HepG2 (cell line): ENCODE results near the gene FANCG. TPM values are rescaled to one million over a fixed set of nuclear protein-coding genes. Genes with fewer than 3 reads are reported as not detected.

Experiments used
- ATAC-seq: fragments of 200-7000 bp; cut with Tn5 transposase; 3 replicates; pipeline ENCODE4 v1.9.1; 2020; ENCODE audit warnings: mild to moderate bottlenecking, moderate library complexity
- BruUV-seq: library from RNA; stranded (reverse); fragments of 400-500 nt; replicated peaks from 2 replicates; lab custom pipeline; 2021; lab: Mats Ljungman, UMichigan
- CTCF ChIA-PET: fragments of 300-600 bp; formaldehyde crosslinking; extraction: SDS; loops from one replicate; lab custom pipeline; 2021; ENCODE audit warnings: low total read pairs, inconsistent platforms, low intra/inter-chr PET ratio; lab: Yijun Ruan, JAX
- POLR2A ChIA-PET: fragments of 350-600 bp; sonication (Branson Sonifier 250); formaldehyde crosslinking; loops from one replicate; lab custom pipeline; 2020; ENCODE audit warnings: antibody characterized with exemption, inconsistent platforms; lab: Yijun Ruan, JAX
- DNase-seq: peaks from one replicate; pipeline ENCODE4 v3.0.0-alpha.2; 2015; ENCODE audit warnings: low spot score
- FAIRE-seq: peaks from 3 replicates; lab custom pipeline; 2011; peaks lifted over from hg19 to GRCh38; lab: Jason Lieb, UNC
- H2AFZ ChIP-seq: one replicate; pipeline ENCODE4 v1.6.1; 2011; ENCODE audit warnings: low read length, inconsistent platforms
- H3K27ac ChIP-seq: fragments of 300-600 bp; 3 replicates; pipeline ENCODE4 v1.8.0; 2011; ENCODE audit warnings: mixed run types, mild to moderate bottlenecking, mixed read lengths, low read length, inconsistent platforms; ENCODE audit not compliant: insufficient read depth; ENCODE audit errors: extremely low read length
- H3K27me3 ChIP-seq, 2 experiments: fragments of 200-600 bp in 1 of 2; 2 replicates in 1 of 2; 3 replicates in 1 of 2; pipeline versions ENCODE4 v1.6.0 to v1.8.0; 2011; ENCODE audit warnings: low read length in 2 of 2, mild to moderate bottlenecking in 2 of 2, moderate library complexity in 2 of 2, inconsistent platforms in 1 of 2; ENCODE audit not compliant: insufficient read depth in 2 of 2, control insufficient read depth in 1 of 2
- H3K36me3 ChIP-seq, 2 experiments: fragments of 200-600 bp in 1 of 2; replicated peaks in 1 of 2; 2 replicates in 1 of 2; 3 replicates in 1 of 2; pipeline versions ENCODE4 v1.5.1 to v1.8.0; 2011; ENCODE audit warnings: low read length in 2 of 2, inconsistent platforms in 1 of 2; ENCODE audit not compliant: insufficient read depth in 2 of 2, control insufficient read depth in 1 of 2
- H3K4me1 ChIP-seq: 2 replicates; pipeline ENCODE4 v1.5.1; 2012; ENCODE audit warnings: low read length, inconsistent platforms; ENCODE audit not compliant: insufficient read depth
- H3K4me2 ChIP-seq: 2 replicates; pipeline ENCODE4 v1.6.0; 2011; ENCODE audit warnings: low read depth, low read length, inconsistent platforms
- H3K4me3 ChIP-seq, 3 experiments: fragments of 200-600 bp in 1 of 3; sonication (generic), shearing (Covaris generic) in 1 of 3; replicated peaks in 1 of 3; 2 replicates each; pipeline ENCODE4 v1.5.1; 2011 to 2016; ENCODE audit warnings: low read length in 3 of 3, inconsistent platforms in 2 of 3, low read depth in 2 of 3, mild to moderate bottlenecking in 2 of 3, control low read depth in 1 of 3, mixed read lengths in 1 of 3; ENCODE audit not compliant: insufficient read depth in 1 of 3
- H3K79me2 ChIP-seq: one replicate; pipeline ENCODE4 v1.6.1; 2011; ENCODE audit warnings: low read length, inconsistent platforms; ENCODE audit not compliant: insufficient read depth
- H3K9ac ChIP-seq: 2 replicates; pipeline ENCODE4 v1.6.0; 2011; ENCODE audit warnings: mild to moderate bottlenecking, low read depth, low read length, inconsistent platforms; ENCODE audit not compliant: insufficient read depth
- H3K9me3 ChIP-seq: 2 replicates; pipeline ENCODE4 v1.5.1; 2012; ENCODE audit warnings: mild to moderate bottlenecking, low read length
- H4K20me1 ChIP-seq: 2 replicates; pipeline ENCODE4 v1.6.0; 2011; ENCODE audit warnings: inconsistent platforms, mild to moderate bottlenecking, low read length, moderate library complexity; ENCODE audit not compliant: insufficient read depth
- CHD4 ChIP-seq: fragments of 200-600 bp; sonication (generic); IDR thresholded peaks from 2 replicates; pipeline ENCODE4 v1.7.0; 2017; ENCODE audit warnings: mild to moderate bottlenecking, low read length, borderline replicate concordance
- FOXA1 ChIP-seq, 2 experiments: fragments of 450-650 bp in 1 of 2; sonication (generic) in 1 of 2; formaldehyde crosslinking in 1 of 2; IDR thresholded peaks; 2 replicates each; pipeline versions ENCODE4 v1.4.0 to v1.6.1; 2016 to 2020; ENCODE audit warnings: missing genetic modification reagents in 1 of 2
- NFE2L1 ChIP-seq: sonication (generic); formaldehyde crosslinking; IDR thresholded peaks from 2 replicates; pipeline ENCODE4 v1.4.0; 2020; ENCODE audit warnings: missing genetic modification reagents, mild to moderate bottlenecking, borderline replicate concordance
- NR2F1 ChIP-seq, 2 experiments: fragments of 450-650 bp in 1 of 2; formaldehyde crosslinking in 1 of 2; IDR thresholded peaks; 2 replicates each; pipeline versions ENCODE4 v1.5.0 to v1.6.1; 2016 to 2020; ENCODE audit warnings: mild to moderate bottlenecking in 1 of 2, missing compliant biosample characterization in 1 of 2, missing genetic modification reagents in 1 of 2, moderate library complexity in 1 of 2
- POLR2G ChIP-seq: fragments of 200-400 bp; formaldehyde crosslinking; IDR thresholded peaks from 2 replicates; pipeline ENCODE4 v1.6.1; 2018; ENCODE audit warnings: mild to moderate bottlenecking, low read depth, low read length, moderate library complexity
- SIN3A ChIP-seq: IDR thresholded peaks from 2 replicates; pipeline ENCODE4 v1.6.1; 2011; ENCODE audit warnings: low read depth, mild to moderate bottlenecking, control low read depth, low read length, borderline replicate concordance
- ZFAT ChIP-seq: sonication (generic); formaldehyde crosslinking; conservative IDR thresholded peaks from 2 replicates; pipeline ENCODE4 v1.8.1; 2023; ENCODE audit warnings: missing genetic modification reagents, inconsistent platforms
- ZNF180 ChIP-seq: sonication (generic); formaldehyde crosslinking; IDR thresholded peaks from 2 replicates; pipeline ENCODE4 v1.4.0; 2020; ENCODE audit warnings: low read depth, missing genetic modification reagents, borderline replicate concordance
- ZNF235 ChIP-seq: sonication (generic); formaldehyde crosslinking; IDR thresholded peaks from 2 replicates; pipeline ENCODE4 v1.8.1; 2023; ENCODE audit warnings: mild to moderate bottlenecking, missing genetic modification reagents, borderline replicate concordance
- ZNF354B ChIP-seq: sonication (generic); formaldehyde crosslinking; IDR thresholded peaks from 2 replicates; pipeline ENCODE4 v1.8.0; 2022; ENCODE audit warnings: mild to moderate bottlenecking, missing genetic modification reagents
- ZNF549 ChIP-seq: sonication (generic); formaldehyde crosslinking; IDR thresholded peaks from 2 replicates; pipeline ENCODE4 v1.5.0; 2020; ENCODE audit warnings: missing genetic modification reagents
- WGBS: methylation state at CpG from one replicate; pipeline ENCODE4 v1.1.6; 2017; ENCODE audit warnings: low lambda C conversion rate; 5-methylcytosine and 5-hydroxymethylcytosine counted together
- in situ Hi-C: cut with HindIII; loops from 2 replicates; pipeline ENCODE4 v1.10.0; 2017; ENCODE audit warnings: low pct_unique_long_range_greater_than_20kb; ENCODE audit not compliant: extremely low pct_ligation_motif_present
- intact Hi-C: fragments of 100-400 bp; cut with micrococcal nuclease; formaldehyde crosslinking; loops from one replicate; pipeline ENCODE4 v1.10.0; 2022; ENCODE audit not compliant: unreplicated experiment
- polyA plus RNA-seq, 8 experiments: library from polyadenylated mRNA; depleted of rRNA in 3 of 8; stranded (reverse) in 7 of 8; unstranded in 1 of 8; fragments of >200 nt; fragmentation: Illumina TruSeq in 4 of 8; extraction: Trizol in 4 of 8; gene quantifications; 2 replicates each; pipeline versions ENCODE4 v1.2.1 to v1.2.3, GENCODE V29; 2011 to 2016; ENCODE audit warnings: low read depth in 4 of 8, missing spikeins in 1 of 8, mixed read lengths in 1 of 8; ENCODE audit not compliant: insufficient read depth in 1 of 8
- total RNA-seq, 5 experiments: library from RNA; depleted of rRNA; stranded (reverse); fragments of >200 nt; fragmentation: Illumina TruSeq; extraction: Trizol; gene quantifications; 2 replicates each; pipeline ENCODE4 v1.2.3, GENCODE V29; 2016; ENCODE audit warnings: low read depth in 1 of 5
- TF ChIP-seq, protein P1 (sequence below): sonication (generic); formaldehyde crosslinking; IDR thresholded peaks from 2 replicates; pipeline ENCODE4 v1.5.0; 2020; ENCODE audit warnings: missing genetic modification reagents
- TF ChIP-seq, protein P2 (sequence below): sonication (generic); formaldehyde crosslinking; IDR thresholded peaks from 2 replicates; pipeline ENCODE4 v1.4.0; 2020; ENCODE audit warnings: missing genetic modification reagents
- TF ChIP-seq, protein P3 (sequence below): sonication (generic); formaldehyde crosslinking; IDR thresholded peaks from 2 replicates; pipeline ENCODE4 v1.5.1; 2020; ENCODE audit warnings: mild to moderate bottlenecking, missing genetic modification reagents
- TF ChIP-seq, protein P4 (sequence below): sonication (generic); formaldehyde crosslinking; IDR thresholded peaks from 2 replicates; pipeline ENCODE4 v1.9.0; 2021; ENCODE audit warnings: missing genetic modification reagents, borderline replicate concordance

The FANCG gene
- total and polyA plus RNA-seq, 2 of the 13 experiments (the other 11 are each of a cell fraction or from before 2014, with no cell fraction given), result 14.4 to 45.1 TPM

- intact Hi-C loops (no loop called here), in situ Hi-C loops (no loop called here)
- no TSS peak for BruUV-seq
- DNase-seq, result no peak
- Histone ChIP-seq H3K4me3 (no peak overlapping the region), H3K4me1 (peaks cover 19% of the 10 kb centered on the region), H3K27ac (no peak overlapping the region), H2AFZ (no peak overlapping the region), H3K4me2 (no peak overlapping the region), H3K9me3 (no peaks in the 10 kb centered on the region), H3K27me3 (no peaks in the 10 kb centered on the region; a peak in 1 of 5 replicates), H3K9ac (no peak overlapping the region), H3K79me2 (peaks cover 16% of the 10 kb centered on the region), H4K20me1 (no peaks in the 10 kb centered on the region), H3K36me3 (peaks cover 7 to 23% of the 10 kb centered on the region in 2 experiments; a peak in 4 of 5 replicates)
- CTCF ChIA-PET, result no interaction called here
- POLR2A ChIA-PET, result no interaction called here
- WGBS, result 89% methylated on average over 4 of the region's 4 CpGs
- no peak for ATAC-seq
- no peak for FAIRE-seq
- TF ChIP-seq SIN3A, result no peak
- no peak for TF ChIP-seq ZNF354B (CRISPR knock-in tag)
- no peak for TF ChIP-seq NFE2L1 (CRISPR knock-in tag)
- TF ChIP-seq, protein P1, sequence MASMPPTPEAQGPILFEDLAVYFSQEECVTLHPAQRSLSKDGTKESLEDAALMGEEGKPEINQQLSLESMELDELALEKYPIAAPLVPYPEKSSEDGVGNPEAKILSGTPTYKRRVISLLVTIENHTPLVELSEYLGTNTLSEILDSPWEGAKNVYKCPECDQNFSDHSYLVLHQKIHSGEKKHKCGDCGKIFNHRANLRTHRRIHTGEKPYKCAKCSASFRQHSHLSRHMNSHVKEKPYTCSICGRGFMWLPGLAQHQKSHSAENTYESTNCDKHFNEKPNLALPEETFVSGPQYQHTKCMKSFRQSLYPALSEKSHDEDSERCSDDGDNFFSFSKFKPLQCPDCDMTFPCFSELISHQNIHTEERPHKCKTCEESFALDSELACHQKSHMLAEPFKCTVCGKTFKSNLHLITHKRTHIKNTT (CRISPR knock-in tag), result no peak
- TF ChIP-seq, protein P2, sequence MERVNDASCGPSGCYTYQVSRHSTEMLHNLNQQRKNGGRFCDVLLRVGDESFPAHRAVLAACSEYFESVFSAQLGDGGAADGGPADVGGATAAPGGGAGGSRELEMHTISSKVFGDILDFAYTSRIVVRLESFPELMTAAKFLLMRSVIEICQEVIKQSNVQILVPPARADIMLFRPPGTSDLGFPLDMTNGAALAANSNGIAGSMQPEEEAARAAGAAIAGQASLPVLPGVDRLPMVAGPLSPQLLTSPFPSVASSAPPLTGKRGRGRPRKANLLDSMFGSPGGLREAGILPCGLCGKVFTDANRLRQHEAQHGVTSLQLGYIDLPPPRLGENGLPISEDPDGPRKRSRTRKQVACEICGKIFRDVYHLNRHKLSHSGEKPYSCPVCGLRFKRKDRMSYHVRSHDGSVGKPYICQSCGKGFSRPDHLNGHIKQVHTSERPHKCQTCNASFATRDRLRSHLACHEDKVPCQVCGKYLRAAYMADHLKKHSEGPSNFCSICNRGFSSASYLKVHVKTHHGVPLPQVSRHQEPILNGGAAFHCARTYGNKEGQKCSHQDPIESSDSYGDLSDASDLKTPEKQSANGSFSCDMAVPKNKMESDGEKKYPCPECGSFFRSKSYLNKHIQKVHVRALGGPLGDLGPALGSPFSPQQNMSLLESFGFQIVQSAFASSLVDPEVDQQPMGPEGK (CRISPR knock-in tag), result no peak
- no peak for TF ChIP-seq CHD4
- TF ChIP-seq, protein P3, sequence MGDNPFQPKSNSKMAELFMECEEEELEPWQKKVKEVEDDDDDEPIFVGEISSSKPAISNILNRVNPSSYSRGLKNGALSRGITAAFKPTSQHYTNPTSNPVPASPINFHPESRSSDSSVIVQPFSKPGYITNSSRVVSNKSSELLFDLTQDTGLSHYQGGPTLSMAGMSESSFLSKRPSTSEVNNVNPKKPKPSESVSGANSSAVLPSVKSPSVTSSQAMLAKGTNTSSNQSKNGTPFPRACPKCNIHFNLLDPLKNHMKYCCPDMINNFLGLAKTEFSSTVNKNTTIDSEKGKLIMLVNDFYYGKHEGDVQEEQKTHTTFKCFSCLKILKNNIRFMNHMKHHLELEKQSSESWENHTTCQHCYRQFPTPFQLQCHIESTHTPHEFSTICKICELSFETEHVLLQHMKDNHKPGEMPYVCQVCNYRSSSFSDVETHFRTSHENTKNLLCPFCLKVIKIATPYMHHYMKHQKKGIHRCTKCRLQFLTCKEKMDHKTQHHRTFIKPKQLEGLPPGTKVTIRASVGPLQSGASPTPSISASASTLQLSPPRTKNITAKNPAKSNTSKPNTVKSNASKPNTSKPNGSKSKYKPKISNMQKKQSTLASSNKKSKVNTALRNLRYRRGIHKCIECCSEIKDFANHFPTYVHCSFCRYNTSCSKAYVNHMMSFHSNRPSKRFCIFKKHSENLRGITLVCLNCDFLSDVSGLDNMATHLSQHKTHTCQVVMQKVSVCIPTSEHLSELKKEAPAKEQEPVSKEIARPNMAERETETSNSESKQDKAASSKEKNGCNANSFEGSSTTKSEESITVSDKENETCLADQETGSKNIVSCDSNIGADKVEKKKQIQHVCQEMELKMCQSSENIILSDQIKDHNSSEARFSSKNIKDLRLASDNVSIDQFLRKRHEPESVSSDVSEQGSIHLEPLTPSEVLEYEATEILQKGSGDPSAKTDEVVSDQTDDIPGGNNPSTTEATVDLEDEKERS (CRISPR knock-in tag), result no peak
- TF ChIP-seq ZFAT, result no peak
- TF ChIP-seq, protein P4, sequence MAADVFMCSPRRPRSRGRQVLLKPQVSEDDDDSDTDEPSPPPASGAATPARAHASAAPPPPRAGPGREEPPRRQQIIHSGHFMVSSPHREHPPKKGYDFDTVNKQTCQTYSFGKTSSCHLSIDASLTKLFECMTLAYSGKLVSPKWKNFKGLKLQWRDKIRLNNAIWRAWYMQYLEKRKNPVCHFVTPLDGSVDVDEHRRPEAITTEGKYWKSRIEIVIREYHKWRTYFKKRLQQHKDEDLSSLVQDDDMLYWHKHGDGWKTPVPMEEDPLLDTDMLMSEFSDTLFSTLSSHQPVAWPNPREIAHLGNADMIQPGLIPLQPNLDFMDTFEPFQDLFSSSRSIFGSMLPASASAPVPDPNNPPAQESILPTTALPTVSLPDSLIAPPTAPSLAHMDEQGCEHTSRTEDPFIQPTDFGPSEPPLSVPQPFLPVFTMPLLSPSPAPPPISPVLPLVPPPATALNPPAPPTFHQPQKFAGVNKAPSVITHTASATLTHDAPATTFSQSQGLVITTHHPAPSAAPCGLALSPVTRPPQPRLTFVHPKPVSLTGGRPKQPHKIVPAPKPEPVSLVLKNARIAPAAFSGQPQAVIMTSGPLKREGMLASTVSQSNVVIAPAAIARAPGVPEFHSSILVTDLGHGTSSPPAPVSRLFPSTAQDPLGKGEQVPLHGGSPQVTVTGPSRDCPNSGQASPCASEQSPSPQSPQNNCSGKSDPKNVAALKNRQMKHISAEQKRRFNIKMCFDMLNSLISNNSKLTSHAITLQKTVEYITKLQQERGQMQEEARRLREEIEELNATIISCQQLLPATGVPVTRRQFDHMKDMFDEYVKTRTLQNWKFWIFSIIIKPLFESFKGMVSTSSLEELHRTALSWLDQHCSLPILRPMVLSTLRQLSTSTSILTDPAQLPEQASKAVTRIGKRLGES, result no peak
- TF ChIP-seq POLR2G, result no peak
- no peak for TF ChIP-seq ZNF180
- TF ChIP-seq ZNF235 (CRISPR knock-in tag), result no peak
- no peak for TF ChIP-seq FOXA1 (IDR thresholded peaks at IDR 0.05)
- no peak for TF ChIP-seq FOXA1 (CRISPR knock-in tag; IDR thresholded peaks at IDR 0.05)
- TF ChIP-seq NR2F1 (CRISPR knock-in tag; IDR thresholded peaks at IDR 0.05), result no peak
- no peak for TF ChIP-seq ZNF549 (CRISPR knock-in tag)
These were observed 24.8 kb upstream of the FANCG start for GRCh38 chr9:35104586-35104985.
